Peyer's patch (tissue), 4 donors: ENCODE results near the gene TRAF3.

Experiments used
- CTCF ChIP-seq, 6 experiments: fragments of 450-650 bp in 4 of 6; fragments of 200-600 bp in 2 of 6; sonication (generic) in 1 of 6; IDR thresholded peaks; one replicate each; pipeline ENCODE4 v1.5.1; 2017 to 2019; ENCODE audit warnings: antibody characterized with exemption in 6 of 6, mild to moderate bottlenecking in 3 of 6, moderate library complexity in 1 of 6
- POLR2A ChIP-seq, 2 donors: fragments of 450-650 bp; IDR thresholded peaks; one replicate each; pipeline ENCODE4 v1.5.1; 2017; ENCODE audit warnings: antibody characterized with exemption in 2 of 2, mild to moderate bottlenecking in 2 of 2, moderate library complexity in 2 of 2

GRCh38 chr14:102825307-102826095, 48.3 kb downstream of the TRAF3 start:
- TF ChIP-seq CTCF (IDR thresholded peaks at IDR 0.05) (no peak), POLR2A (IDR thresholded peaks at IDR 0.05) (no peak)
